A549 (cell line): ENCODE measurements around the gene GH2.
"Not testable (repeated sequence)": the region's sequence is repeated elsewhere in the genome, so short reads cannot be mapped to it uniquely, and the experiment has no call there.

Experiments
- POLR2A ChIP-seq: IDR thresholded peaks from 2 replicates; pipeline ENCODE4 v1.6.1; 2012; ENCODE audit warnings: mild to moderate bottlenecking, low read length
- TF ChIP-seq, protein P1 (sequence below): fragments of 200-600 bp; sonication (generic); IDR thresholded peaks from 2 replicates; pipeline ENCODE4 v1.6.1; 2016; ENCODE audit warnings: antibody characterized with exemption, mild to moderate bottlenecking, moderate library complexity
- TF ChIP-seq, protein P2 (sequence below): fragments of >200 bp; sonication (Bioruptor Twin); formaldehyde crosslinking; IDR thresholded peaks from 3 replicates; pipeline ENCODE4 v1.5.1; 2016

DNA sequence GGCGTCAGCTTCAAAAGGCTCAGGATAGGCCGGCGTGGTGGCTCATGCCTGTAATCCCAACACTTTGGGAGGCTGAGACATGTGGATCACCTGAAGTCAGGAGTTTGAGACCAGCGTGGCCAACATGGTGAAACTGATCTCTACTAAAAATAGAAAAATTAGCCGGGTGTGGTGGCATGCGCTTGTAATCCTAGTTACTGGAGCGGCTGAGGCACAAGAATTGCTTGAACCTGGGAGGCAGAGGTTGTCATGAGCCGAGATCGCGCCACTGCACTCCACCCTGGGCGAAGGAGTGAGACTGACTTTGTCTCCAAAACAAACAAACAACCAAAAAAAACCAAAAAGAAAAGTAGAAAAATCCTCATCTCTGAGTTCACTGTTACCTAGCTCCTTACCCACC lies 3.4 kb upstream of the GH2 start:
- TF ChIP-seq, protein P1, sequence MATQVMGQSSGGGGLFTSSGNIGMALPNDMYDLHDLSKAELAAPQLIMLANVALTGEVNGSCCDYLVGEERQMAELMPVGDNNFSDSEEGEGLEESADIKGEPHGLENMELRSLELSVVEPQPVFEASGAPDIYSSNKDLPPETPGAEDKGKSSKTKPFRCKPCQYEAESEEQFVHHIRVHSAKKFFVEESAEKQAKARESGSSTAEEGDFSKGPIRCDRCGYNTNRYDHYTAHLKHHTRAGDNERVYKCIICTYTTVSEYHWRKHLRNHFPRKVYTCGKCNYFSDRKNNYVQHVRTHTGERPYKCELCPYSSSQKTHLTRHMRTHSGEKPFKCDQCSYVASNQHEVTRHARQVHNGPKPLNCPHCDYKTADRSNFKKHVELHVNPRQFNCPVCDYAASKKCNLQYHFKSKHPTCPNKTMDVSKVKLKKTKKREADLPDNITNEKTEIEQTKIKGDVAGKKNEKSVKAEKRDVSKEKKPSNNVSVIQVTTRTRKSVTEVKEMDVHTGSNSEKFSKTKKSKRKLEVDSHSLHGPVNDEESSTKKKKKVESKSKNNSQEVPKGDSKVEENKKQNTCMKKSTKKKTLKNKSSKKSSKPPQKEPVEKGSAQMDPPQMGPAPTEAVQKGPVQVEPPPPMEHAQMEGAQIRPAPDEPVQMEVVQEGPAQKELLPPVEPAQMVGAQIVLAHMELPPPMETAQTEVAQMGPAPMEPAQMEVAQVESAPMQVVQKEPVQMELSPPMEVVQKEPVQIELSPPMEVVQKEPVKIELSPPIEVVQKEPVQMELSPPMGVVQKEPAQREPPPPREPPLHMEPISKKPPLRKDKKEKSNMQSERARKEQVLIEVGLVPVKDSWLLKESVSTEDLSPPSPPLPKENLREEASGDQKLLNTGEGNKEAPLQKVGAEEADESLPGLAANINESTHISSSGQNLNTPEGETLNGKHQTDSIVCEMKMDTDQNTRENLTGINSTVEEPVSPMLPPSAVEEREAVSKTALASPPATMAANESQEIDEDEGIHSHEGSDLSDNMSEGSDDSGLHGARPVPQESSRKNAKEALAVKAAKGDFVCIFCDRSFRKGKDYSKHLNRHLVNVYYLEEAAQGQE, result not testable (repeated sequence)
- TF ChIP-seq, protein P2, sequence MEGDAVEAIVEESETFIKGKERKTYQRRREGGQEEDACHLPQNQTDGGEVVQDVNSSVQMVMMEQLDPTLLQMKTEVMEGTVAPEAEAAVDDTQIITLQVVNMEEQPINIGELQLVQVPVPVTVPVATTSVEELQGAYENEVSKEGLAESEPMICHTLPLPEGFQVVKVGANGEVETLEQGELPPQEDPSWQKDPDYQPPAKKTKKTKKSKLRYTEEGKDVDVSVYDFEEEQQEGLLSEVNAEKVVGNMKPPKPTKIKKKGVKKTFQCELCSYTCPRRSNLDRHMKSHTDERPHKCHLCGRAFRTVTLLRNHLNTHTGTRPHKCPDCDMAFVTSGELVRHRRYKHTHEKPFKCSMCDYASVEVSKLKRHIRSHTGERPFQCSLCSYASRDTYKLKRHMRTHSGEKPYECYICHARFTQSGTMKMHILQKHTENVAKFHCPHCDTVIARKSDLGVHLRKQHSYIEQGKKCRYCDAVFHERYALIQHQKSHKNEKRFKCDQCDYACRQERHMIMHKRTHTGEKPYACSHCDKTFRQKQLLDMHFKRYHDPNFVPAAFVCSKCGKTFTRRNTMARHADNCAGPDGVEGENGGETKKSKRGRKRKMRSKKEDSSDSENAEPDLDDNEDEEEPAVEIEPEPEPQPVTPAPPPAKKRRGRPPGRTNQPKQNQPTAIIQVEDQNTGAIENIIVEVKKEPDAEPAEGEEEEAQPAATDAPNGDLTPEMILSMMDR, result not testable (repeated sequence)
- TF ChIP-seq POLR2A, result not testable (repeated sequence)
